Subcutaneous abdominal adipose tissue (tissue), 5 donors: ENCODE results near the gene RTRAF.

Experiments used
- H3K27ac ChIP-seq: one replicate; pipeline ENCODE4 v1.7.0; 2013; ENCODE audit warnings: low read depth, mild to moderate bottlenecking, inconsistent platforms, low read length, moderate library complexity
- H3K27me3 ChIP-seq, 5 donors: one replicate each; pipeline ENCODE4 v1.7.0; 2013; ENCODE audit warnings: low read length in 5 of 5, inconsistent platforms in 1 of 5; ENCODE audit not compliant: control insufficient read depth in 5 of 5, insufficient read depth in 4 of 5
- H3K36me3 ChIP-seq, 5 donors: one replicate each; pipeline ENCODE4 v1.7.0; 2013; ENCODE audit warnings: low read length in 5 of 5; ENCODE audit not compliant: control insufficient read depth in 5 of 5, insufficient read depth in 5 of 5
- H3K4me1 ChIP-seq, 5 donors: one replicate each; pipeline ENCODE4 v1.7.0; 2013; ENCODE audit warnings: low read length in 5 of 5, mild to moderate bottlenecking in 3 of 5, moderate library complexity in 1 of 5; ENCODE audit not compliant: control insufficient read depth in 5 of 5, insufficient read depth in 5 of 5
- H3K4me3 ChIP-seq, 5 donors: one replicate each; pipeline ENCODE4 v1.7.0; 2013; ENCODE audit warnings: low read length in 5 of 5, low read depth in 1 of 5
- H3K9ac ChIP-seq, 5 donors: one replicate each; pipeline ENCODE4 v1.7.0; 2013; ENCODE audit warnings: low read length in 5 of 5, mild to moderate bottlenecking in 4 of 5, moderate library complexity in 3 of 5
- H3K9me3 ChIP-seq, 5 donors: one replicate each; pipeline ENCODE4 v1.7.0; 2013; ENCODE audit warnings: low read length in 5 of 5; ENCODE audit not compliant: control insufficient read depth in 5 of 5
- donor health status: healthy.
- donor health status: healthy.
- donor health status: healthy.
- donor health status: healthy.
- donor health status: healthy.

RTRAF gene

GRCh38 chr14:52053044-52053443 lies 63.7 kb downstream of the RTRAF start:
- peak overlapping the region; percentile 64 for H3K27ac ChIP-seq
- no peak overlapping the region for H3K9ac ChIP-seq
- H3K4me1 ChIP-seq = peaks cover 18 to 68% (median 61%) of the 10 kb centered on the region in 5 donors
- H3K9me3 ChIP-seq = no peaks in the 10 kb centered on the region
- H3K27me3 ChIP-seq = no peaks in the 10 kb centered on the region
- peaks cover 0 to 6% (median 4%) of the 10 kb centered on the region in 5 donors for H3K36me3 ChIP-seq
- peak overlapping the region in 2 of 5 donors; percentile 4 to 12 for H3K4me3 ChIP-seq

- H3K9ac ChIP-seq = no peak overlapping the region
- H3K36me3 ChIP-seq = peaks cover 0 to 12% (median 7%) of the 10 kb centered on the region in 5 donors
- peaks cover 14 to 53% (median 46%) of the 10 kb centered on the region in 5 donors for H3K4me1 ChIP-seq
- no peaks in the 10 kb centered on the region for H3K9me3 ChIP-seq
- no peak overlapping the region for H3K27ac ChIP-seq
- no peaks in the 10 kb centered on the region for H3K27me3 ChIP-seq
- H3K4me3 ChIP-seq = no peak overlapping the region
Observed at GRCh38 chr14:52054678-52055077, 65.3 kb downstream of the RTRAF start.

- peaks cover 17 to 53% (median 45%) of the 10 kb centered on the region in 5 donors for H3K4me1 ChIP-seq
Observed at GRCh38 chr14:52055167-52055566, 65.8 kb downstream of the RTRAF start.

GRCh38 chr14:52058341-52058740 lies 69.0 kb downstream of the RTRAF start:
- Histone ChIP-seq H3K27ac (no peak overlapping the region), H3K36me3 (peaks cover 0 to 13% (median 6%) of the 10 kb centered on the region in 5 donors), H3K4me1 (peaks cover 14 to 47% (median 41%) of the 10 kb centered on the region in 5 donors), H3K9ac (no peak overlapping the region), H3K27me3 (no peaks in the 10 kb centered on the region), H3K4me3 (no peak overlapping the region), H3K9me3 (no peaks in the 10 kb centered on the region)

More at GRCh38 chr14:52055167-52055566, 65.8 kb downstream of the RTRAF start:
- Histone ChIP-seq H3K9me3 (no peaks in the 10 kb centered on the region), H3K27me3 (no peaks in the 10 kb centered on the region), H3K9ac (no peak overlapping the region), H3K27ac (peak overlapping the region; percentile 26), H3K36me3 (peaks cover 0 to 14% (median 7%) of the 10 kb centered on the region in 5 donors), H3K4me3 (no peak overlapping the region)

GRCh38 chr14:52059649-52060048 lies 70.3 kb downstream of the RTRAF start:
- Histone ChIP-seq H3K27me3 (no peaks in the 10 kb centered on the region), H3K4me3 (peak overlapping the region in 1 of 5 donors; percentile 17), H3K4me1 (peaks cover 10 to 41% (median 33%) of the 10 kb centered on the region in 5 donors), H3K9ac (peak overlapping the region in 1 of 5 donors; percentile 49), H3K27ac (peak overlapping the region; percentile 64), H3K36me3 (peaks cover 0 to 11% (median 3%) of the 10 kb centered on the region in 5 donors), H3K9me3 (no peaks in the 10 kb centered on the region)

- Histone ChIP-seq H3K9me3 (no peaks in the 10 kb centered on the region), H3K27me3 (no peaks in the 10 kb centered on the region), H3K36me3 (peaks cover 0 to 11% (median 3%) of the 10 kb centered on the region in 5 donors), H3K9ac (peak overlapping the region in 1 of 5 donors; percentile 49), H3K4me3 (peak overlapping the region in 1 of 5 donors; percentile 17), H3K4me1 (peaks cover 10 to 41% (median 30%) of the 10 kb centered on the region in 5 donors), H3K27ac (peak overlapping the region; percentile 64)
Observed at GRCh38 chr14:52060080-52060479, 70.7 kb downstream of the RTRAF start.
